Neutrophil (primary cell): Measurements from ENCODE around the gene CBR3.

Experiments
- H3K27ac ChIP-seq: fragments of 200-600 bp; sonication (generic); 2 replicates; pipeline ENCODE4 v1.5.1; 2016; ENCODE audit warnings: mild to moderate bottlenecking, moderate library complexity
- H3K27me3 ChIP-seq: fragments of 200-600 bp; sonication (generic); 2 replicates; pipeline ENCODE4 v1.6.0; 2016; ENCODE audit warnings: mild to moderate bottlenecking
- H3K36me3 ChIP-seq: fragments of 200-600 bp; sonication (generic); 2 replicates; pipeline ENCODE4 v1.5.1; 2017
- H3K4me1 ChIP-seq, 2 experiments: fragments of 200-600 bp in 1 of 2; sonication (generic) in 1 of 2; 1 replicate in 1 of 2; 2 replicates in 1 of 2; pipeline versions ENCODE4 v1.5.1 to v1.6.1; 2013 to 2016; ENCODE audit warnings: low read depth in 1 of 2, low read length in 1 of 2, mild to moderate bottlenecking in 1 of 2, moderate library complexity in 1 of 2; ENCODE audit not compliant: control insufficient read depth in 1 of 2, insufficient read depth in 1 of 2
- H3K4me3 ChIP-seq, 2 experiments: fragments of 200-600 bp in 1 of 2; sonication (generic) in 1 of 2; 1 replicate in 1 of 2; 2 replicates in 1 of 2; pipeline ENCODE4 v1.5.1; 2013 to 2016; ENCODE audit warnings: low read depth in 1 of 2, low read length in 1 of 2, mild to moderate bottlenecking in 1 of 2, moderate library complexity in 1 of 2
- H3K9me3 ChIP-seq: fragments of 200-600 bp; sonication (generic); 2 replicates; pipeline ENCODE4 v1.5.1; 2016
- CTCF ChIP-seq: fragments of 200-600 bp; sonication (generic); IDR thresholded peaks from 2 replicates; pipeline ENCODE4 v1.5.1; 2016; ENCODE audit warnings: antibody characterized with exemption

CBR3 gene

GRCh38 chr21:36100971-36101641, 33.8 kb upstream of the CBR3 start:
- H3K27ac ChIP-seq: no peak overlapping the region
- H3K4me3 ChIP-seq: no peak overlapping the region
- TF ChIP-seq CTCF: no peak
- no peaks in the 10 kb centered on the region for H3K4me1 ChIP-seq
- H3K27me3 ChIP-seq: peaks cover 37% of the 10 kb centered on the region
- H3K9me3 ChIP-seq: no peaks in the 10 kb centered on the region
- H3K36me3 ChIP-seq: no peaks in the 10 kb centered on the region

- Histone ChIP-seq H3K9me3 (no peaks in the 10 kb centered on the region), H3K4me3 (no peak overlapping the region)
These were observed 31.4 kb upstream of the CBR3 start for GRCh38 chr21:36103434-36103833.

GRCh38 chr21:36104317-36105300, 30.3 kb upstream of the CBR3 start:
- Histone ChIP-seq H3K9me3 (no peaks in the 10 kb centered on the region), H3K27me3 (peaks cover 55% of the 10 kb centered on the region), H3K4me3 (no peak overlapping the region), H3K27ac (no peak overlapping the region), H3K4me1 (no peaks in the 10 kb centered on the region), H3K36me3 (no peaks in the 10 kb centered on the region)
- TF ChIP-seq CTCF: no peak

More at GRCh38 chr21:36103434-36103833, 31.4 kb upstream of the CBR3 start:
- Histone ChIP-seq H3K27ac (no peak overlapping the region), H3K36me3 (no peaks in the 10 kb centered on the region), H3K4me1 (no peaks in the 10 kb centered on the region), H3K27me3 (peaks cover 55% of the 10 kb centered on the region)
- no peak for TF ChIP-seq CTCF

GRCh38 chr21:36105327-36105842, 29.5 kb upstream of the CBR3 start:
- TF ChIP-seq CTCF: no peak
- Histone ChIP-seq H3K4me1 (no peaks in the 10 kb centered on the region), H3K27ac (no peak overlapping the region), H3K4me3 (no peak overlapping the region), H3K27me3 (peaks cover 55% of the 10 kb centered on the region), H3K9me3 (no peaks in the 10 kb centered on the region), H3K36me3 (no peaks in the 10 kb centered on the region)

- H3K9me3 ChIP-seq: no peaks in the 10 kb centered on the region
These were observed 25.0 kb upstream of the CBR3 start for GRCh38 chr21:36109868-36110267.

More at GRCh38 chr21:36109868-36110267, 25.0 kb upstream of the CBR3 start:
- H3K4me3 ChIP-seq: no peak overlapping the region
- no peaks in the 10 kb centered on the region for H3K36me3 ChIP-seq
- H3K27ac ChIP-seq: no peak overlapping the region
- peaks cover 31% of the 10 kb centered on the region for H3K27me3 ChIP-seq
- H3K4me1 ChIP-seq: peaks cover 7 to 11% of the 10 kb centered on the region in 2 experiments
- no peak for TF ChIP-seq CTCF
